Kidney (tissue), 14 donors: ENCODE measurements around the gene RSBN1. TPM values are rescaled to one million over a fixed set of nuclear protein-coding genes. Genes with fewer than 3 reads are reported as not detected.

Experiments
- DNase-seq, 5 donors: peaks; one replicate each; pipeline ENCODE4 v3.0.0-alpha.2; 2013 to 2020
- FAIRE-seq: peaks from 2 replicates; lab custom pipeline; 2012; peaks lifted over from hg19 to GRCh38; lab: Jason Lieb, UNC
- H3K27ac ChIP-seq, 2 donors: one replicate each; pipeline ENCODE4 v1.7.0; 2013; ENCODE audit warnings: low read depth in 2 of 2, low read length in 2 of 2, inconsistent platforms in 1 of 2
- H3K27me3 ChIP-seq: one replicate; pipeline ENCODE4 v1.7.1; 2013; ENCODE audit warnings: low read length, inconsistent platforms; ENCODE audit not compliant: control insufficient read depth, insufficient read depth
- H3K36me3 ChIP-seq, 3 donors: one replicate each; pipeline versions ENCODE4 v1.7.0 to v1.7.1; 2013; ENCODE audit warnings: low read length in 3 of 3, control low read depth in 1 of 3, inconsistent platforms in 1 of 3; ENCODE audit not compliant: insufficient read depth in 3 of 3, control insufficient read depth in 2 of 3
- H3K4me1 ChIP-seq, 3 donors: one replicate each; pipeline versions ENCODE4 v1.7.0 to v1.7.1; 2013; ENCODE audit warnings: low read length in 3 of 3, inconsistent platforms in 1 of 3, low read depth in 1 of 3; ENCODE audit not compliant: control insufficient read depth in 2 of 3, insufficient read depth in 2 of 3
- H3K4me3 ChIP-seq, 3 donors: one replicate each; pipeline versions ENCODE4 v1.7.0 to v1.8.1; 2013; ENCODE audit warnings: low read length in 3 of 3, control low read depth in 1 of 3, inconsistent platforms in 1 of 3
- H3K9ac ChIP-seq, 3 donors: one replicate each; pipeline versions ENCODE4 v1.7.0 to v1.7.1; 2013; ENCODE audit warnings: low read length in 3 of 3, control low read depth in 1 of 3, inconsistent platforms in 1 of 3
- H3K9me3 ChIP-seq, 3 donors: one replicate each; pipeline versions ENCODE4 v1.7.0 to v1.7.1; 2013; ENCODE audit warnings: low read length in 3 of 3, control low read depth in 1 of 3, inconsistent platforms in 1 of 3; ENCODE audit not compliant: control insufficient read depth in 2 of 3, insufficient read depth in 1 of 3
- intact Hi-C: fragments of 100-400 bp; cut with DNase I; formaldehyde crosslinking; loops from one replicate; pipeline ENCODE4 v1.11.1; 2022
- polyA plus RNA-seq: library from polyadenylated mRNA; stranded (reverse); fragments of 350-450 nt; fragmentation: Illumina TruSeq; extraction: RNeasy Lipid Tissue Mini Kit (QIAGEN cat#74804); gene quantifications from one replicate; pipeline ENCODE4 v1.2.3, GENCODE V29; 2014; ENCODE audit warnings: low read depth, low replicate concordance; ENCODE audit not compliant: insufficient read depth
- total RNA-seq: library from RNA; stranded (reverse); fragmentation: NEBNext Ultra II Directional; extraction: Animal tissue kit (Norgen Biotek cat#: 25700); gene quantifications from one replicate; pipeline ENCODE4 v1.2.1, GENCODE V29; 2021
- TF ChIP-seq, protein P1 (sequence below): IDR thresholded peaks from 3 replicates; pipeline ENCODE4 v1.5.1; 2012; ENCODE audit warnings: mild to moderate bottlenecking, moderate library complexity, borderline replicate concordance; ENCODE audit not compliant: insufficient read depth; ENCODE audit errors: extremely low read depth
- donor health status: control.
- donor health status: control.
- donor health status: control.
- donor health status: control.
- donor health status: control.
- donor health status: DM: yes; HTN: yes; CAD: no.
- donor health status: Normal renal cell carcinoma (clear cell type).

RSBN1 gene
- total and polyA plus RNA-seq, 2 donors from 2014 or later = 4.0 to 22.0 TPM

DNA sequence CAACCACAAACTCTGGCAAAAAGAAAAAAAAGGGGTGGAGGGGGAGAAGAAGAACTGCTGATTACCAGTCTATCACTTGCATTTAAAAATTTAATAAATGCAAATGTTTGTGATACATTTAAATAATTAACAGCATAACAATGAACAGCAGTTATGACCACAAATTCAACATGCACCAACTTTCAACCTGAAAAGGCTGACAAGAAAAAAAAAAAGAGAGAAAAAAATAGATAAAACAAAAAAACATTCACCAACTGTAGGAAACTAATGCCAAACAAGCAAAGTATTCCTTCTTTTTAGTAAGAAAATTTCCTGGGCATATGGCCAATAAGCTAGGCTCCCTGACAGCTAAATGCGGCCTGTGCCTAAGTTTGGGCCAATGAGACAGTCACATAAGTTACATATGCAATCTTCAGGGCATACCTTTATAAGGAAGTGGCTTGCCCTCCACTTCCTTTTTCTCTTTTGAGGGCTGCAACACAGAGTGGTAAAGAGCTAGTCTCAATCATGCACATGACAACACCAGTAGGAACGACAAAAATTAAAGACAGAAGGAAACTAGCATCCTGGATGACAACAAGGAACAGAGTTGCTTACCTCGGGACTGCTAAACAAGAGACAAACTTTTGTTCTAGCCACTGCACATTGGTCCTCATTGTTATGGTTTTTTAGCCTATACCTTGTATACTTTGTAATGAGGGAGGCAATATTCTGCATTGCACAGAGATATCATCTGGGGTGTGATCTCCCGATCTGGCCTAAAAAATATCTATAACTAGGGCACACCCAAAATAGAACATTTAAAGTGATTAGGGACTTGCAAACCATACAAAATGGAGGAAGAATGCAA, 28.8 kb downstream of the RSBN1 start:
- peak in 1 of 5 donors; percentile 19 for DNase-seq

DNA sequence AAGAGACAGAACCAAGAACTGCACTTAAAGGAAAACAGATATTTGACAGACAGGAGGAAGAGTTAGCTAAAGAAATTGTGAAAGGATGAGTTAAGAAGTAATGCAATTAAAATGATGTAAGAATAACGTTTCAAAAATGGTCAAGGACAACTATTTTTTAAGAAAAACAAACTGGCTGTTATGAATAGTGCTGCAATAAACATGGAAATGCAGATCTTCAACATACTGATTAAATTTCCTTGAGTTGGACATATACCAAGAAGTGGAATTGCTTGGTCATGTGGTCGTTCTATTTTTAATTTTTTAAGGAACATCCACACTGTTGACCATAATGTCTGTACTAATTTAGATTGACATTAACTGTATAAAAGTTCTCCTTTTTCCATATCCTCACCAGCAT, 29.9 kb downstream of the RSBN1 start:
- TF ChIP-seq, protein P1, sequence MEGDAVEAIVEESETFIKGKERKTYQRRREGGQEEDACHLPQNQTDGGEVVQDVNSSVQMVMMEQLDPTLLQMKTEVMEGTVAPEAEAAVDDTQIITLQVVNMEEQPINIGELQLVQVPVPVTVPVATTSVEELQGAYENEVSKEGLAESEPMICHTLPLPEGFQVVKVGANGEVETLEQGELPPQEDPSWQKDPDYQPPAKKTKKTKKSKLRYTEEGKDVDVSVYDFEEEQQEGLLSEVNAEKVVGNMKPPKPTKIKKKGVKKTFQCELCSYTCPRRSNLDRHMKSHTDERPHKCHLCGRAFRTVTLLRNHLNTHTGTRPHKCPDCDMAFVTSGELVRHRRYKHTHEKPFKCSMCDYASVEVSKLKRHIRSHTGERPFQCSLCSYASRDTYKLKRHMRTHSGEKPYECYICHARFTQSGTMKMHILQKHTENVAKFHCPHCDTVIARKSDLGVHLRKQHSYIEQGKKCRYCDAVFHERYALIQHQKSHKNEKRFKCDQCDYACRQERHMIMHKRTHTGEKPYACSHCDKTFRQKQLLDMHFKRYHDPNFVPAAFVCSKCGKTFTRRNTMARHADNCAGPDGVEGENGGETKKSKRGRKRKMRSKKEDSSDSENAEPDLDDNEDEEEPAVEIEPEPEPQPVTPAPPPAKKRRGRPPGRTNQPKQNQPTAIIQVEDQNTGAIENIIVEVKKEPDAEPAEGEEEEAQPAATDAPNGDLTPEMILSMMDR = no peak
- intact Hi-C loops = no loop called here
- H3K36me3 ChIP-seq = no peaks in the 10 kb centered on the region
- FAIRE-seq (no peak), DNase-seq (no peak)
- no peaks in the 10 kb centered on the region for H3K9me3 ChIP-seq
- no peak overlapping the region for H3K4me3 ChIP-seq
- H3K27me3 ChIP-seq = no peaks in the 10 kb centered on the region
- H3K4me1 ChIP-seq = peaks cover 0 to 14% (median 8%) of the 10 kb centered on the region in 3 donors
- no peak overlapping the region for H3K27ac ChIP-seq
- H3K9ac ChIP-seq = no peak overlapping the region

More for the DNA sequence above, 28.8 kb downstream of the RSBN1 start:
- H3K36me3 ChIP-seq = no peaks in the 10 kb centered on the region
- TF ChIP-seq, protein P1 = no peak
- H3K4me1 ChIP-seq = peaks cover 0 to 14% (median 8%) of the 10 kb centered on the region in 3 donors
- FAIRE-seq = no peak
- H3K9ac ChIP-seq = no peak overlapping the region
- intact Hi-C loops = no loop called here
- H3K4me3 ChIP-seq = no peak overlapping the region
- no peak overlapping the region for H3K27ac ChIP-seq
- H3K9me3 ChIP-seq = no peaks in the 10 kb centered on the region
- no peaks in the 10 kb centered on the region for H3K27me3 ChIP-seq

GRCh38 chr1:113780374-113781146, 31.7 kb downstream of the RSBN1 start:
- Histone ChIP-seq H3K4me1 (peaks cover 0 to 14% (median 5%) of the 10 kb centered on the region in 3 donors), H3K27me3 (no peaks in the 10 kb centered on the region), H3K27ac (no peak overlapping the region), H3K4me3 (no peak overlapping the region), H3K36me3 (peaks cover 0 to 11% (median 4%) of the 10 kb centered on the region in 3 donors), H3K9ac (no peak overlapping the region), H3K9me3 (no peaks in the 10 kb centered on the region)
- FAIRE-seq (no peak), DNase-seq (no peak)
- intact Hi-C loops = no loop called here
- TF ChIP-seq, protein P1 = no peak
